ENCODE data around the gene CDX1.

- TF ChIP-seq ZNF274 (IDR thresholded peaks at IDR 0.05; ENCODE audit: low read depth, low read length) (no peak), YY1 (IDR thresholded peaks at IDR 0.05; ENCODE audit: insufficient read depth, insufficient read length) (no peak), SUZ12 (IDR thresholded peaks at IDR 0.05; ENCODE audit: extremely low read depth, insufficient read depth, insufficient read length) (no peak)
These were observed 63.0 kb downstream of the CDX1 start for GRCh38 chr5:150229571-150229970.

Data from NT2/D1 (cell line).